ENCODE results near the gene EMC1.
"Not testable (repeated sequence)": the region's sequence is repeated elsewhere in the genome, so short reads cannot be mapped to it uniquely, and the experiment has no call there.

Gene EMC1

GRCh38 chr1:19251305-19252196 lies at the start of gene EMC1, which contains the start of gene MRTO4:
Gene EMC1 (minus strand): TSS chr1:19251524. CDS start chr1:19251509, 15 bp downstream.
Gene MRTO4 (plus strand): TSS chr1:19251805. CDS start chr1:19251836, 31 bp downstream.
- peak; percentile 73 for DNase-seq (ENCODE audit: low read depth)

GRCh38 chr1:19300211-19300610 lies 48.9 kb upstream of the EMC1 start:
- no peak for DNase-seq (ENCODE audit: low read depth)

- DNase-seq (ENCODE audit: low read depth) = no peak
These were observed 43.3 kb upstream of the EMC1 start for GRCh38 chr1:19294638-19295037.

- DNase-seq (ENCODE audit: low read depth) = no peak
These were observed 37.9 kb upstream of the EMC1 start for GRCh38 chr1:19289244-19289643.

GRCh38 chr1:19288324-19289241 lies 37.3 kb upstream of the EMC1 start, which contains the start of gene AKR7A3:
Gene AKR7A3 (minus strand): TSS chr1:19288770. CDS start chr1:19288709, 61 bp downstream.
- not testable (repeated sequence) for DNase-seq (ENCODE audit: low read depth)

- no peak for DNase-seq (ENCODE audit: low read depth)
These were observed 36.3 kb upstream of the EMC1 start for GRCh38 chr1:19287436-19288185.

- DNase-seq (ENCODE audit: low read depth) = not testable (repeated sequence)
These were observed 34.5 kb upstream of the EMC1 start for GRCh38 chr1:19285807-19286206.

GRCh38 chr1:19285366-19285765 lies 34.0 kb upstream of the EMC1 start:
- not testable (repeated sequence) for DNase-seq (ENCODE audit: low read depth)

- DNase-seq (ENCODE audit: low read depth) = no peak
These were observed 33.6 kb upstream of the EMC1 start for GRCh38 chr1:19284881-19285280.

GRCh38 chr1:19283891-19284290 lies 32.6 kb upstream of the EMC1 start:
- no peak for DNase-seq (ENCODE audit: low read depth)

GRCh38 chr1:19274636-19275035 lies 23.3 kb upstream of the EMC1 start:
- DNase-seq (ENCODE audit: low read depth) = no peak

- DNase-seq (ENCODE audit: low read depth) = not testable (repeated sequence)
These were observed 22.7 kb upstream of the EMC1 start for GRCh38 chr1:19273844-19274531.

GRCh38 chr1:19273106-19273843 lies 22.0 kb upstream of the EMC1 start:
- no peak for DNase-seq (ENCODE audit: low read depth)

GRCh38 chr1:19272064-19272463 lies 20.7 kb upstream of the EMC1 start:
- no peak for DNase-seq (ENCODE audit: low read depth)

- DNase-seq (ENCODE audit: low read depth) = not testable (repeated sequence)
These were observed 19.0 kb upstream of the EMC1 start for GRCh38 chr1:19270343-19270730.

- not testable (repeated sequence) for DNase-seq (ENCODE audit: low read depth)
These were observed 18.4 kb upstream of the EMC1 start for GRCh38 chr1:19269427-19270342.

GRCh38 chr1:19268445-19268844 lies 17.1 kb upstream of the EMC1 start:
- no peak for DNase-seq (ENCODE audit: low read depth)

- DNase-seq (ENCODE audit: low read depth) = no peak
These were observed 11.4 kb upstream of the EMC1 start for GRCh38 chr1:19262744-19263143.

GRCh38 chr1:19262047-19262446 lies 10.7 kb upstream of the EMC1 start:
- no peak for DNase-seq (ENCODE audit: low read depth)

Data from fibroblast of gingiva (primary cell).